Measurements from ENCODE around the gene SNX10.

SNX10 gene

GRCh38 chr7:26311798-26312197, 20.1 kb downstream of the SNX10 start:
- no peak overlapping the region for H3K27ac ChIP-seq
- no peak for TF ChIP-seq CTCF (conservative IDR thresholded peaks at IDR 0.05; ENCODE audit: low read depth)
- no peak for DNase-seq (ENCODE audit: low spot score)
- CTCF ChIA-PET = no interaction called here
- POLR2A ChIA-PET (ENCODE audit: low non-redundant PET) = no interaction called here

GRCh38 chr7:26317211-26317610, 25.5 kb downstream of the SNX10 start:
- TF ChIP-seq CTCF (conservative IDR thresholded peaks at IDR 0.05; ENCODE audit: low read depth) = no peak
- CTCF ChIA-PET = no interaction called here
- POLR2A ChIA-PET (ENCODE audit: low non-redundant PET) = no interaction called here
- no peak overlapping the region for H3K27ac ChIP-seq
- no peak for DNase-seq (ENCODE audit: low spot score)

- no peak for TF ChIP-seq CTCF (conservative IDR thresholded peaks at IDR 0.05; ENCODE audit: low read depth)
- no peak overlapping the region for H3K27ac ChIP-seq
- ChIA-PET POLR2A (ENCODE audit: low non-redundant PET) (no interaction called here), CTCF (interaction anchor here (0.6 kb wide), 1 partner anchor 396 kb away, joined by 4 read pairs; no protein-coding TSS in a partner anchor)
- DNase-seq (ENCODE audit: low spot score) = no peak
Observed at GRCh38 chr7:26318921-26319320, 27.3 kb downstream of the SNX10 start.

GRCh38 chr7:26319636-26320035, 28.0 kb downstream of the SNX10 start:
- POLR2A ChIA-PET (ENCODE audit: low non-redundant PET) = no interaction called here
- H3K27ac ChIP-seq = no peak overlapping the region
- CTCF ChIA-PET = interaction anchor here (0.5 to 0.6 kb wide), 3 partner anchors 35 to 521 kb away, joined by 3 to 4 read pairs (median 4); no protein-coding TSS in a partner anchor
- DNase-seq (ENCODE audit: low spot score) = no peak
- TF ChIP-seq CTCF (conservative IDR thresholded peaks at IDR 0.05; ENCODE audit: low read depth) = no peak

- CTCF ChIA-PET = no interaction called here
Observed at GRCh38 chr7:26320878-26321277, 29.2 kb downstream of the SNX10 start.

GRCh38 chr7:26321435-26321834, 29.8 kb downstream of the SNX10 start:
- TF ChIP-seq CTCF (conservative IDR thresholded peaks at IDR 0.05; ENCODE audit: low read depth) = no peak
- no peak overlapping the region for H3K27ac ChIP-seq
- POLR2A ChIA-PET (ENCODE audit: low non-redundant PET) = no interaction called here
- DNase-seq (ENCODE audit: low spot score) = peak; percentile 34
- CTCF ChIA-PET = interaction anchor here (0.6 kb wide), 1 partner anchor 245 kb away, joined by 3 read pairs; no protein-coding TSS in a partner anchor

More at GRCh38 chr7:26320878-26321277, 29.2 kb downstream of the SNX10 start:
- TF ChIP-seq CTCF (conservative IDR thresholded peaks at IDR 0.05; ENCODE audit: low read depth) = no peak
- POLR2A ChIA-PET (ENCODE audit: low non-redundant PET) = no interaction called here
- no peak for DNase-seq (ENCODE audit: low spot score)
- H3K27ac ChIP-seq = no peak overlapping the region

- CTCF ChIA-PET = no interaction called here
- POLR2A ChIA-PET (ENCODE audit: low non-redundant PET) = no interaction called here
- DNase-seq (ENCODE audit: low spot score) = peak; percentile 18
- H3K27ac ChIP-seq = no peak overlapping the region
- TF ChIP-seq CTCF (conservative IDR thresholded peaks at IDR 0.05; ENCODE audit: low read depth) = no peak
Observed at GRCh38 chr7:26326211-26326610, 34.5 kb downstream of the SNX10 start.
